CD14-positive monocyte (primary cell): ENCODE results near the gene XPR1. TPM values are rescaled to one million over a fixed set of nuclear protein-coding genes. Genes with fewer than 3 reads are reported as not detected.

Source experiments
- DNase-seq, 3 donors: peaks; one replicate each; pipeline ENCODE4 v3.0.0-alpha.2; 2011 to 2022
- H2AFZ ChIP-seq: 2 replicates; pipeline ENCODE4 v1.6.0; 2012; ENCODE audit warnings: mild to moderate bottlenecking, low read depth, low read length, inconsistent platforms; ENCODE audit not compliant: insufficient read depth, poor library complexity, severe bottlenecking
- H3K27ac ChIP-seq, 2 donors: 1 replicate in 1 of 2; 2 replicates in 1 of 2; pipeline ENCODE4 v1.5.1; 2012 to 2013; ENCODE audit warnings: low read length in 2 of 2, control low read depth in 1 of 2, inconsistent platforms in 1 of 2, low read depth in 1 of 2, mild to moderate bottlenecking in 1 of 2
- H3K27me3 ChIP-seq, 2 donors: one replicate each; pipeline versions ENCODE4 v1.6.0 to v1.6.1; 2011 to 2013; ENCODE audit warnings: low read length in 2 of 2; ENCODE audit not compliant: control insufficient read depth in 2 of 2, insufficient read depth in 2 of 2
- H3K36me3 ChIP-seq, 2 donors: replicated peaks in 1 of 2; 1 replicate in 1 of 2; 2 replicates in 1 of 2; pipeline versions ENCODE4 v1.5.1 to v1.6.1; 2012 to 2013; ENCODE audit warnings: low read length in 2 of 2, control low read depth in 1 of 2, inconsistent platforms in 1 of 2, mild to moderate bottlenecking in 1 of 2; ENCODE audit not compliant: insufficient read depth in 2 of 2, control insufficient read depth in 1 of 2
- H3K4me1 ChIP-seq, 2 donors: 1 replicate in 1 of 2; 2 replicates in 1 of 2; pipeline versions ENCODE4 v1.5.1 to v1.6.1; 2012 to 2013; ENCODE audit warnings: low read length in 2 of 2, control low read depth in 1 of 2, inconsistent platforms in 1 of 2, mild to moderate bottlenecking in 1 of 2, moderate library complexity in 1 of 2; ENCODE audit not compliant: insufficient read depth in 2 of 2, control insufficient read depth in 1 of 2
- H3K4me2 ChIP-seq: replicated peaks from 2 replicates; pipeline ENCODE3; 2012; ENCODE audit warnings: low read length, moderate library complexity, mild to moderate bottlenecking; ENCODE audit not compliant: poor library complexity, severe bottlenecking; ENCODE audit errors: extremely low read depth
- H3K4me3 ChIP-seq, 3 experiments: fragments of 200-600 bp in 1 of 3; sonication (generic) in 1 of 3; replicated peaks in 1 of 3; 1 replicate in 2 of 3; 2 replicates in 1 of 3; pipeline ENCODE4 v1.5.1; 2011 to 2013; ENCODE audit warnings: low read length in 3 of 3, mild to moderate bottlenecking in 3 of 3, control low read depth in 2 of 3, low read depth in 2 of 3, inconsistent platforms in 1 of 3, moderate library complexity in 1 of 3
- H3K79me2 ChIP-seq: 2 replicates; pipeline ENCODE4 v1.6.0; 2012; ENCODE audit warnings: mild to moderate bottlenecking, control low read depth, inconsistent platforms, low read length, moderate library complexity; ENCODE audit not compliant: insufficient read depth
- H3K9ac ChIP-seq: 2 replicates; pipeline ENCODE4 v1.6.0; 2017; ENCODE audit warnings: low read length, mild to moderate bottlenecking; ENCODE audit not compliant: insufficient read depth, poor library complexity, severe bottlenecking
- H3K9me3 ChIP-seq, 2 donors: replicated peaks in 1 of 2; 1 replicate in 1 of 2; 2 replicates in 1 of 2; pipeline versions ENCODE4 v1.5.1 to v1.6.1; 2012 to 2013; ENCODE audit warnings: low read length in 2 of 2, control low read depth in 1 of 2; ENCODE audit not compliant: control insufficient read depth in 1 of 2, insufficient read depth in 1 of 2
- H4K20me1 ChIP-seq: 2 replicates; pipeline ENCODE4 v1.6.0; 2012; ENCODE audit warnings: mild to moderate bottlenecking, low read length, control low read depth, moderate library complexity; ENCODE audit not compliant: insufficient read depth
- H3K27ac Mint-ChIP-seq, 7 donors: one replicate each; pipeline ENCODE4 v1.8.0; 2020; ENCODE audit warnings: mild to moderate bottlenecking in 7 of 7, mixed read lengths in 7 of 7, moderate library complexity in 6 of 7, inconsistent platforms in 2 of 7
- H3K27me3 Mint-ChIP-seq, 3 donors: one replicate each; pipeline ENCODE4 v1.8.0; 2021 to 2022; ENCODE audit warnings: low read depth in 3 of 3, mild to moderate bottlenecking in 3 of 3, mixed read lengths in 3 of 3, moderate library complexity in 3 of 3, inconsistent platforms in 1 of 3
- H3K36me3 Mint-ChIP-seq, 2 donors: one replicate each; pipeline ENCODE4 v1.8.0; 2020; ENCODE audit warnings: mixed read lengths in 2 of 2, inconsistent platforms in 1 of 2, mild to moderate bottlenecking in 1 of 2
- H3K4me1 Mint-ChIP-seq: one replicate; pipeline ENCODE4 v1.8.0; 2020; ENCODE audit warnings: mild to moderate bottlenecking, mixed read lengths
- H3K4me3 Mint-ChIP-seq, 2 donors: one replicate each; pipeline ENCODE4 v1.8.0; 2020; ENCODE audit warnings: mild to moderate bottlenecking in 2 of 2, mixed read lengths in 2 of 2, moderate library complexity in 1 of 2
- H3K9me3 Mint-ChIP-seq, 7 donors: one replicate each; pipeline ENCODE4 v1.8.0; 2020 to 2022; ENCODE audit warnings: mixed read lengths in 7 of 7, mild to moderate bottlenecking in 6 of 7, moderate library complexity in 6 of 7, inconsistent platforms in 2 of 7
- WGBS: methylation state at CpG from one replicate; pipeline ENCODE4 v1.1.5; 2013; ENCODE audit warnings: missing lambda C conversion rate; ENCODE audit not compliant: insufficient coverage; 5-methylcytosine and 5-hydroxymethylcytosine counted together
- intact Hi-C, 2 donors: fragments of 100-400 bp; cut with micrococcal nuclease; formaldehyde crosslinking; loops; one replicate each; pipeline versions ENCODE4 v1.15.0 to v1.15.1; 2023
- polyA plus RNA-seq, 3 donors: library from polyadenylated mRNA; depleted of rRNA in 1 of 3; unstranded in 2 of 3; stranded (reverse) in 1 of 3; fragments of 300-500 nt in 2 of 3; fragments of >200 nt in 1 of 3; fragmentation: Illumina TruSeq in 2 of 3; gene quantifications; 1 replicate in 2 of 3; 2 replicates in 1 of 3; pipeline ENCODE4 v1.2.3, GENCODE V29; 2012 to 2021
- TF ChIP-seq, protein P1 (sequence below): fragments of 200-600 bp; IDR thresholded peaks from one replicate; pipeline ENCODE4 v1.8.0; 2022; ENCODE audit warnings: antibody characterized with exemption, mild to moderate bottlenecking

XPR1 gene
- polyA plus RNA-seq, 3 donors = 4.7 to 12.5 (median 8.7) TPM

DNA sequence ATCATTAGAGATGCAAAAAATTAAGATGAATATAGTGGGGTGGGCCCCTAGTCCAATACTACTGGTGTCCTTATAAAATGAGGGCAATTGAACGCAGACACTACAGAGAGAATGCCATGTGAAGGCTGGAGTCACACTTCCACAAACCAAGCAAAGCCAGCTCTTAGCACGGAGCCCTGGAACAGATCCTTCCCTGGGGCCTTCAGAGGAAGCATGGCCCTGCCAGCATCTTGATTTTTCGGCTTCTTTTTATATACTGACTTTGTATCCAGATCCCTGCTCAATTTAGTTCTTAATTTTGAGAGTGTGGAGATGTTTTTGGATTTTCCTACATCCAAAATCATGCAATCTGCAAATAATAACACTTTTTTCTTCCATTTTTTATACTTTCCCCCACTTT is 270.7 kb downstream of the XPR1 start:
- Histone ChIP-seq H3K4me2 (no peak overlapping the region), H3K27ac (no peak overlapping the region), H3K4me3 (no peak overlapping the region), H3K27me3 (no peaks in the 10 kb centered on the region), H3K4me1 (no peaks in the 10 kb centered on the region), H3K79me2 (no peaks in the 10 kb centered on the region), H3K9ac (no peak overlapping the region), H3K36me3 (no peaks in the 10 kb centered on the region), H2AFZ (no peak overlapping the region), H3K9me3 (no peaks in the 10 kb centered on the region), H4K20me1 (no peaks in the 10 kb centered on the region)
- TF ChIP-seq, protein P1, sequence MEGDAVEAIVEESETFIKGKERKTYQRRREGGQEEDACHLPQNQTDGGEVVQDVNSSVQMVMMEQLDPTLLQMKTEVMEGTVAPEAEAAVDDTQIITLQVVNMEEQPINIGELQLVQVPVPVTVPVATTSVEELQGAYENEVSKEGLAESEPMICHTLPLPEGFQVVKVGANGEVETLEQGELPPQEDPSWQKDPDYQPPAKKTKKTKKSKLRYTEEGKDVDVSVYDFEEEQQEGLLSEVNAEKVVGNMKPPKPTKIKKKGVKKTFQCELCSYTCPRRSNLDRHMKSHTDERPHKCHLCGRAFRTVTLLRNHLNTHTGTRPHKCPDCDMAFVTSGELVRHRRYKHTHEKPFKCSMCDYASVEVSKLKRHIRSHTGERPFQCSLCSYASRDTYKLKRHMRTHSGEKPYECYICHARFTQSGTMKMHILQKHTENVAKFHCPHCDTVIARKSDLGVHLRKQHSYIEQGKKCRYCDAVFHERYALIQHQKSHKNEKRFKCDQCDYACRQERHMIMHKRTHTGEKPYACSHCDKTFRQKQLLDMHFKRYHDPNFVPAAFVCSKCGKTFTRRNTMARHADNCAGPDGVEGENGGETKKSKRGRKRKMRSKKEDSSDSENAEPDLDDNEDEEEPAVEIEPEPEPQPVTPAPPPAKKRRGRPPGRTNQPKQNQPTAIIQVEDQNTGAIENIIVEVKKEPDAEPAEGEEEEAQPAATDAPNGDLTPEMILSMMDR = no peak
- WGBS = no CpG with 5 or more reads among the region's 3 CpGs
- H3K27me3 Mint-ChIP-seq = peaks cover 0 to 8% (median 4%) of the 10 kb centered on the region in 3 donors
- peaks cover 2 to 17% (median 6%) of the 10 kb centered on the region in 7 donors for H3K9me3 Mint-ChIP-seq
- H3K4me3 Mint-ChIP-seq = no peak overlapping the region
- intact Hi-C loops = no loop called here
- H3K27ac Mint-ChIP-seq = no peak overlapping the region
- no peaks in the 10 kb centered on the region for H3K36me3 Mint-ChIP-seq
- DNase-seq = no peak
- no peaks in the 10 kb centered on the region for H3K4me1 Mint-ChIP-seq

DNA sequence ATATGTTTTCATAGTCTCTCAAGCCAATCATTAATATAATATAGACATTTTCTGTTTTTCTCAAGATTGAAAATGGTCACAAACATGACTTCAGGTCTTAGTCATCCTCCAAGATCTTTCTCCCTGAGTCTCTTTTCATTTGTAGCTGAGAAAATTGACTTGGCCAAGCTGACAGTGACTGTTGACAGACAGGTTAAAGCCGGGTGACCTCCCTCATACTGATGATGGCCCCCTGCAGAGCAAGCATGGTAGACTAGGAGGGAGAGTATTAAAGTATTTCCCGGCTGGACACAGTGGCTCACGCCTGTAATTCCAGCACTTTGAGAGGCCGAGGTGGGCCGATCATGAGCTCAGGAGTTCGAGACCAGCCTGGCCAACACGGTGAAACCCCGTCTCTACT is 274.1 kb downstream of the XPR1 start:
- no peaks in the 10 kb centered on the region for H3K9me3 ChIP-seq
- no peak overlapping the region for H2AFZ ChIP-seq
- H4K20me1 ChIP-seq = no peaks in the 10 kb centered on the region
- H3K4me1 Mint-ChIP-seq = no peaks in the 10 kb centered on the region
- H3K4me2 ChIP-seq = no peak overlapping the region
- intact Hi-C loops = no loop called here
- no peaks in the 10 kb centered on the region for H3K36me3 Mint-ChIP-seq
- WGBS = 93% methylated on average over 5 of the region's 8 CpGs
- no peak for DNase-seq
- H3K4me3 Mint-ChIP-seq = no peak overlapping the region
- H3K27ac Mint-ChIP-seq = no peak overlapping the region
- H3K27me3 ChIP-seq = peaks cover 2 to 10% of the 10 kb centered on the region in 2 donors
- peaks cover 2 to 16% (median 6%) of the 10 kb centered on the region in 7 donors for H3K9me3 Mint-ChIP-seq
- no peaks in the 10 kb centered on the region for H3K36me3 ChIP-seq
- H3K27me3 Mint-ChIP-seq = peaks cover 9 to 14% (median 14%) of the 10 kb centered on the region in 3 donors
- TF ChIP-seq, protein P1 = no peak
- H3K9ac ChIP-seq = no peak overlapping the region
- H3K4me1 ChIP-seq = no peaks in the 10 kb centered on the region
- no peaks in the 10 kb centered on the region for H3K79me2 ChIP-seq
- H3K27ac ChIP-seq = no peak overlapping the region
- no peak overlapping the region for H3K4me3 ChIP-seq
